ENCODE data around the gene SNRK. TPM values are rescaled to one million over a fixed set of nuclear protein-coding genes. Genes with fewer than 3 reads are reported as not detected.

The SNRK gene
- total RNA-seq, 6 donors from 2014 or later = 25.1 to 68.5 (median 45.3) TPM

- 71 to 85% methylated on average over 3 of the region's 3 CpGs for WGBS, 2 donors
- no peak overlapping the region for H3K4me3 ChIP-seq
- H3K27me3 ChIP-seq = no peaks in the 10 kb centered on the region
- no peaks in the 10 kb centered on the region for H3K36me3 ChIP-seq
- peaks cover 0 to 12% (median 6%) of the 10 kb centered on the region in 4 donors for H3K4me1 ChIP-seq
- DNase-seq (no peak), ATAC-seq (ENCODE audit: low FRiP score in 2 of 2) (no peak)
- no peaks in the 10 kb centered on the region for H3K9me3 ChIP-seq
- TF ChIP-seq POLR2A (IDR thresholded peaks at IDR 0.05) (no peak), CTCF (IDR thresholded peaks at IDR 0.05) (no peak), EP300 (IDR thresholded peaks at IDR 0.05) (no peak), POLR2AphosphoS5 (IDR thresholded peaks at IDR 0.05) (no peak)
- no peak overlapping the region for H3K27ac ChIP-seq
Measured at GRCh38 chr3:43379343-43379742, 93.0 kb downstream of the SNRK start.

GRCh38 chr3:43388175-43388574 lies 101.8 kb downstream of the SNRK start:
- WGBS, 2 donors = 83 to 91% methylated on average over 5 of the region's 5 CpGs
- H3K36me3 ChIP-seq = no peaks in the 10 kb centered on the region
- no peak overlapping the region for H3K4me3 ChIP-seq
- no peak for TF ChIP-seq POLR2AphosphoS5 (IDR thresholded peaks at IDR 0.05)
- TF ChIP-seq CTCF (IDR thresholded peaks at IDR 0.05) = no peak
- no peaks in the 10 kb centered on the region for H3K9me3 ChIP-seq
- H3K27me3 ChIP-seq = no peaks in the 10 kb centered on the region
- no peak for ATAC-seq (ENCODE audit: low FRiP score in 2 of 2)
- no peak for DNase-seq
- H3K4me1 ChIP-seq = peaks cover 12 to 49% (median 31%) of the 10 kb centered on the region in 4 donors
- H3K27ac ChIP-seq = peak overlapping the region; percentile 18 to 94 (median 87)

- H3K9me3 ChIP-seq = no peaks in the 10 kb centered on the region
- H3K36me3 ChIP-seq = no peaks in the 10 kb centered on the region
- no peak overlapping the region for H3K4me3 ChIP-seq
- TF ChIP-seq POLR2AphosphoS5 (IDR thresholded peaks at IDR 0.05) = no peak
- TF ChIP-seq POLR2A (IDR thresholded peaks at IDR 0.05) = no peak
- no peak for TF ChIP-seq EP300 (IDR thresholded peaks at IDR 0.05)
- no peak for TF ChIP-seq CTCF (IDR thresholded peaks at IDR 0.05)
- no peak for ATAC-seq (ENCODE audit: low FRiP score in 2 of 2)
- H3K27ac ChIP-seq = peak overlapping the region; percentile 85 to 94 (median 88)
- H3K27me3 ChIP-seq = no peaks in the 10 kb centered on the region
- DNase-seq = no peak
- peaks cover 12 to 55% (median 31%) of the 10 kb centered on the region in 4 donors for H3K4me1 ChIP-seq
Measured at GRCh38 chr3:43388915-43389314, 102.6 kb downstream of the SNRK start.

GRCh38 chr3:43389388-43390254 lies 103.3 kb downstream of the SNRK start:
- ATAC-seq (ENCODE audit: low FRiP score in 2 of 2) (peak; percentile 82 to 88), DNase-seq (peak in 1 of 2 donors; percentile 83)
- Histone ChIP-seq H3K27me3 (no peaks in the 10 kb centered on the region), H3K27ac (peak overlapping the region; percentile 85 to 94 (median 88)), H3K36me3 (no peaks in the 10 kb centered on the region), H3K4me1 (peaks cover 15 to 55% (median 32%) of the 10 kb centered on the region in 4 donors), H3K9me3 (no peaks in the 10 kb centered on the region), H3K4me3 (no peak overlapping the region)
- peak in 3 of 4 donors; percentile 67 to 91 (median 86) for TF ChIP-seq EP300 (IDR thresholded peaks at IDR 0.05)
- TF ChIP-seq POLR2A (IDR thresholded peaks at IDR 0.05) = peak in 1 of 4 donors; percentile 40
- TF ChIP-seq POLR2AphosphoS5 (IDR thresholded peaks at IDR 0.05) = peak; percentile 92 to 95
- TF ChIP-seq CTCF (IDR thresholded peaks at IDR 0.05) = no peak
- 33 to 43% methylated on average over 10 of the region's 10 CpGs for WGBS, 2 donors

GRCh38 chr3:43390255-43390588 lies 103.9 kb downstream of the SNRK start:
- Histone ChIP-seq H3K27me3 (no peaks in the 10 kb centered on the region), H3K4me3 (no peak overlapping the region), H3K9me3 (no peaks in the 10 kb centered on the region), H3K27ac (peak overlapping the region; percentile 85 to 94 (median 88)), H3K4me1 (peaks cover 19 to 60% (median 33%) of the 10 kb centered on the region in 4 donors), H3K36me3 (no peaks in the 10 kb centered on the region)
- ATAC-seq (ENCODE audit: low FRiP score in 2 of 2) = peak in 1 of 2 donors; percentile 41
- no peak for TF ChIP-seq CTCF (IDR thresholded peaks at IDR 0.05)
- TF ChIP-seq EP300 (IDR thresholded peaks at IDR 0.05) = no peak
- TF ChIP-seq POLR2A (IDR thresholded peaks at IDR 0.05) = no peak
- no peak for TF ChIP-seq POLR2AphosphoS5 (IDR thresholded peaks at IDR 0.05)
- 94 to 100% methylated on average over 1 of the region's 1 CpG for WGBS, 2 donors
- no peak for DNase-seq
